RCC 7860 (cell line): ENCODE data around the gene IZUMO2.

ENCODE experiments used
- DNase-seq: peaks from one replicate; pipeline ENCODE4 v3.0.0-alpha.2; 2015; ENCODE audit warnings: low spot score
- FAIRE-seq: peaks from 2 replicates; lab custom pipeline; 2012; peaks lifted over from hg19 to GRCh38; lab: Jason Lieb, UNC

The IZUMO2 gene

DNA sequence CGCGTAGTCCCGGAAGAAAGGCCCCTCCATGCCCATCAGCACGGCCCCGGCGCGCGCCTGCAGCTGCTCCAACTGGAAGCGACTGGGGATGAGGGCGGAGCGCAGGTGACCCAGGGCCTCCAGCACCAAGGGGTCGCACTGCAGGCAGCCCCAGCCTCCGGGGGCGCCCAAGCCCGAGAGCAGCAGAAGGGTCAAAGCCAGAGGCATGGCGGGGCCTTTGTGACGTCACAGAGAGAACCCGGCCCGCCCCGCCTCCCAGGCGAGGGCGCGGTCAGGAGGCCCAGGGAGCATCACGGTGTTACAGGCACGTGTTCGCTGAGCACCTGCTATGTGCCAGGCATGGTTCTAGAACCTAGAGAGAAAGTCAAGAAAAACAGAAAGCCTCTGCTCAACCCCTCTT is at the start of gene IZUMO2:
Gene IZUMO2, minus strand, starts transcription at position 294 of the 400 bp plus-strand sequence. Its CDS starts 87 bp downstream, at position 207.
- DNase-seq, result no peak
- no peak for FAIRE-seq

DNA sequence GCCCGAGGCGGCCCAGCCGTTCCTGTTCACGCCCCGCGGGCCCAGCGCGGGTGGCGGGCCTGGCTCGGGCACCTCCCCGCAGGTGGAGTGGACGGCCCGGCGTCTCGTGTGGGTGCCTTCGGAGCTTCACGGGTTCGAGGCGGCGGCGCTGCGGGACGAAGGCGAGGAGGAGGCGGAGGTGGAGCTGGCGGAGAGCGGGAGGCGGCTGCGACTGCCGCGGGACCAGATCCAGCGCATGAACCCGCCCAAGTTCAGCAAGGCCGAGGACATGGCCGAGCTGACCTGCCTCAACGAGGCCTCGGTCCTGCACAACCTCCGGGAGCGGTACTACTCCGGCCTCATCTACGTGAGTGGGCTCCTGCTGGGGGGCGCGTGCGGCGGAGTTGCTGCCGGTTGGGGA is 47.3 kb upstream of the IZUMO2 start:
- FAIRE-seq (no peak), DNase-seq (no peak)

DNA sequence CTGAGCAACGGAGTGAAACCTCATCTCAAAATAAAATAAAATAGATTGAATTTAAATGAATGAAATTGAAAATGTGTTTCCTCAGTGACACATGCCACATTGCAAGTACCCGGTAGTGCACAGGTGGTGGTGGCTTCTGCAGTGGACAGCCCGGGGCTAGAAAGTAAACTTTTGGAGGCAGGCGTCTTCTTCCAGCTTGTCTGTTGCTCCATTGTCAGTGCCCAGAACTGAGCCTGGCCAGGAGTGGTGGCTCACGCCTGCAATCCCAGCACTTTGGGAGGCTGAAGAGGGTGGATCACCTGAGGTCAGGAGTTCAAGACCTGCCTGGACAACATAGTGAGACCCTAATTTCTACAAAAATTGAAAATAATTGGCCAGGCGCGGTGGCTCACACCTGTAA is 46.0 kb upstream of the IZUMO2 start:
- FAIRE-seq, result no peak
- DNase-seq, result no peak

DNA sequence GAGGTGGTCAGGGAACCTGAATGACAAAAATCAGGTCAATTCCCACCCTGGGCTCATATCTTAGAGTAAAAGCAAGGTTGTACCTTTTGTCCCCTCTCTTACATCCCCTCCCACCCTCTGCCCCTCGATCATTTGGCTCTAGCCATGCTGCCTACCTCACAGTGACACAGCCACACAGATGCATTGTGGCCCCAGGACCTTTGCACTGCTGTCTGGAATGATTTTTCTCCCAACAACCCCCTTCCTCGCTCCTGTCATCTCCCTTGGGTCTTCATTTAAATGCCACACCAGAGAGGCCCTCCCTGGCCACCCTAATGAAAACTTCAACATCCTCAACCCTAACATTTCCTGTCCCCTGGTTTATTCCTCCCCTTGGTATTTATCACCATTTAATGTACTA is 44.6 kb upstream of the IZUMO2 start:
- FAIRE-seq (no peak), DNase-seq (no peak)

DNA sequence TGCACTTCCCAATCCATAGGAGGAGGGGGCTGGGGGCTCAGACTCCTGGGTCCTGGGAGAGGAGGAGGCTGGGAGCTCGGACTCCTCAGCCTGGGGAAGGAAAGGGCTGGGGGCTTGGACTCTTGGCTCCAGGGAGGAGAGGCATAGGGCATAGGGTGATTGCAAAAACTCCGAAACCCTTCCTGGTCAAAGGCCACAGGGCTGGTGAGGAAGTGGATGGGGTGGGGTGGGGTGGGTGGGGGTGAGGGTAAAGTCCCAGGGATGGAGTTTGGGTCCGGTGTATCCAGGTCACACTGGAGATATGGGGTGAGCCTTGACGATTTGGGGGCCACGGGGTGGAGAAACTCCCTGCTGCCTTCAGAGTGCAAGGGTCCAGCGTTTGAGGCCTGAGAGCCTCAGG is 43.1 kb upstream of the IZUMO2 start:
- FAIRE-seq, result no peak

DNA sequence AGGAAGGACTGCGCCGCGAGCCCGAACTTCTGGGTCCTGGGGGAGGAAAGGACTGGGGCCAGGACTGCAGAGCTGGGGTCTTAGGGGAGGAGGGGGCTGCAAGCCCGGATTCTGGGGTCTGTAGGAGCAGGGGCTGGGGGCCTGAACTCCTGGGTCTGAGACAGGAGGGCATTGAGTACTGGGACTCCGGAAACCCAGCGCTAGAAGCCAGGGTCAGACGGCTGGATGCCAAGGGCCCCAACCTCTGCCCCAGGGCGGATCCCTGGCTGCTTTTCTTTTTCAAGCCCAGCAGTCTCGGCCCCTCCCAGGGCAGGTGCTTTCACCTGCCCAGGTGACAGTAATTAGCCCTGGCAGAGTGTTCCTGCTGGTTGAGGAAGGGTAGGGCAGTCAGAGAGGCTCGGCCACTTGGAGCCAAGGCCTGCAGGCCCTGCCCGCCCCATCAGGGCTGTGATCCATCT is 42.6 kb upstream of the IZUMO2 start:
- no peak for FAIRE-seq
- DNase-seq, result no peak

More for the DNA sequence above, 43.1 kb upstream of the IZUMO2 start:
- DNase-seq, result no peak

DNA sequence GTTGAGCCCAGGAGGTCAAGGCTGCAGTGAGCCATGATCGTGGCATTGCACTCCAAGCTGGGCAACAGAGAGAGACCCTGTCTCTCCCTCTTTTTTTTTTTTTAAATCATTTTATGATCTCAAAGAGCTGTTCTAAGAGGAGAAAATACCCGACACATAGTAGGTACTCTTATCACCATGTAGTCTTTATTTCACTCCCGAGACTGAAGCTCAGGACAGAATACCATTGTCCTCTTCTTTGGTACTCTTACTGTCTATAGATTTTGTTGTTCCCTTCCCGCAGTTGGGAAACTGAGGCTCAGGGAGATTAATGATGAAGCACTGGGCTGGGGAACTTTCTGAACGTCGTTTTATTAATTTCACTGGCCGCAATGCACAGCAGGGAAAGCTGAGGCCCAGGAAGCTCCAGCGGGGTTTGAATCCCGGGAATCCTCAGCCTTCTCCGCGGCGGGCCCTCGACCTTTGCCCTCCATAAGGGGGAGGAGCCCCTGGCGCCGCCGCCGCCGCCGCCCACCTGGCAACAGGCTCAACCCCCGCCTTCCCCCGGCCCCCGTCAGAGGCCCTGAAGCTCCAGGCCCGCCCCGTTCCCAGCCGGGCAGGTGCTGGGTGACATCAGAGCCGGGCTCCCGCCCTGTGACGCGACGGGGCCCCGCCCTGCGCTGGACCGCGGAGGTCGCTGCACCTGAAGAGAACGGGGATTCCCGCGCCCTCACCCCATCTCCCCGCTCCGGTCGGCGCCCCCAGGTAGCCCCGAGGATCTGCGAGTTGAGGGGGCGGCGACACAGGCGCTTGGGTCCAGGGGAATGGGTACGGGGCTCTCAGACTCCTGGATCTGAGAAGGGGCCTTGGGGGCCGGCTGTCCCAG is 42.0 kb upstream of the IZUMO2 start:
- no peak for DNase-seq
- no peak for FAIRE-seq

DNA sequence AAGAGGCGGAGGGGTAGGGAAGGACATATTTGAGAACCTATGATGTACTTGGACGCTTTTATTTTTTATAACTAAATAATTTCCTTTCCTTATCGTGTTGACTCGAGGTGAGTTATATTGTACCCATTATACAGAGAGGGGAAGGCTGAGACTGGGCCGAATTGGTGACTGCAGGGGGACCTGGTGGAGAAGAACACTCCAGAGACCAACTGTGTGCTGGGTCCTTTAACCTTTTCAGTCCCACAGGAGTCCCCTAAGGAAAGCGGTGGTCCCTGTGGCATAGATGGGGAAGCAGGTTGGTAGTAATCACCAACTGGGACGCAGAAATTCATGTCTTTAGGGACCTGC is 41.0 kb upstream of the IZUMO2 start:
- FAIRE-seq (no peak), DNase-seq (no peak)

DNA sequence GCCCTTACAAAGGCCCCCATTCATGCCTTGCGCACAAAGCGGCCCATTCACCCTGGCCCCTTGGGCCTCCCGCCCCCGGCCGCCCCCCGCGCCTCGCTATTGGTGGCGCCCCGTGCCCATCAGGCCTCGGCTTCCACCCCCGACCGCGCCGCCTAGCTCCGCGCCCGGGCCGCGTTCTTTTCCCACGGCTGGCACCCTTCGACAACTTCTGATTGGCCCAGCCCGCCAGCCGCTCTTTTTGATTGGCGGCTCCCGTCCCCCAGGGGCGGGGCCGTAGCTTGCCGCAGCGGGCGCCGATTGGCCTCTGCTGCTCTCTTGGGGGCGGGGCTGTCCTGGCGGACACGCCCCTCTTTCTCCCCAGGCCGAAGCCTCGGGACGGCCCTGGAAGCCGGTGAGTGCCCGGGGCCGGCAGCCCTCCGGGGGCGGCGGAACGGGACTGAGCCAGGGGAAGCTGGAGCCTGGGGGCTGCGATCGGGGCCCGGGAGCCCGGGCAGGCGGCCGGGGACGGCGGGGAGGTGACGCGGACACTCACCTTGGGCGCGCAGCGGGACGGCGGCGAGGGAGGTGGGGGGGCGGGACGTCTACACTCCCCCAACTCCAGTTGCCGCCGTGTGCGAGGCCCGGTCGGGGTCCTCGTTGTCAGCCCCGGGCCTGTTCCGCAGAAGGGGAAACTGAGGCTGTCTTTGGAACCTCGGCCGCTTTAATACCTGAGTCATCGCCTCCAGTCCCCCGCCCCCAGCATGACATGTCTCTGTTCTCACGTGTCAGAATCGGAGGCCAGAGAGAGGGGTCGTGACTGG is 40.4 kb upstream of the IZUMO2 start, which contains the start of gene MYH14:
Gene MYH14, plus strand, starts transcription at position 342 of the 800 bp plus-strand sequence. CDS start 6,744 bp downstream, outside the sequence.
- FAIRE-seq, result no peak
- no peak for DNase-seq

DNA sequence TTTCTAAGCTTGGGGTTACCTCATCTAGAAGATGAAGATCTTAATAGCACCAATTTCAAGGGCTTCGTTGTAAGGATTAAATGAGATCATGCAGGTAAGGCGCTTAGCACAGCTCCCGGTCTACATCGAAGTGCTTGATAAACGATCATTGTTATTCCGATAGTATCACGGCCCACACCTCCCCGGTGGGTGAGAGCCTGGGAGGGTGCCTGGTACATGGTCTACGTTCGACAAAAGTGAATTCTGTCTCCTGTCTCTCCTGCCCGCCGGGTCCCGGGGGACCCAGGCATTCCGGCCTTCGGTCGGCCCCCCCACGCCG is 39.8 kb upstream of the IZUMO2 start:
- DNase-seq, result no peak
- no peak for FAIRE-seq

DNA sequence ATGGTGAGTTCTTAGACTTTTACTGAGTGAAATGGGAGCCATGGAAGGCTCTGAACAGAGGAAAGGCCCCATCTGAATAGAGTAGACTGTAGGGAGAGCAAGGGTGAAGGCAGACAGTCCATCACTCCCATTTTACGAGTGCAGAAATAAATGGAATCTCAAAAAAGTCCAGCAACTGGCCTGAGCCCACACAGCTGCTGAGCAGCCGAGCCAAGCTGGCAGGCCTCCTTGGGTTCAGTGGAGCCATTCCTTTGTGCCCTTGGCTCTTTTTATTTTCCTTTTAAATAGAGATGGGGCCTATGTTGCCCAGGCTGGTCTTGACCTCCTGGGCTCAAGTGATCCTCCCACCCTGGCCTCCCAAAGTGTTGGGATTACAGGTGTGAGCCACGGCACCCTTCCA is 39.3 kb upstream of the IZUMO2 start:
- DNase-seq, result no peak
- FAIRE-seq, result no peak

DNA sequence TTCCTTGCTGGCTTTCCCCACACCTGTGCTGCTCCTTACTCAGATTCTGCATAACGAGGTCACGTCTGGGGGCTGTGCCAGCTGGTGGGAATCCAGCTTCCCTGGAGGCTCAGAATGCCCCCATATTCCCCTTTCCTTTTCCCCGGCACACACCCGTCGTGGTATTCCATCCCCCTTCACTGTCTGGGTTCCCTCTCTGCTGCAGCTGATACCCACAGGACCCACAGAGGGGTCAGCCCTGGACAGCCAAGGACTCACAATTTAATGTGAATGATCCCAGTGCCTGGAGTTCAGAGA is 36.1 kb upstream of the IZUMO2 start:
- no peak for DNase-seq
- FAIRE-seq, result no peak

DNA sequence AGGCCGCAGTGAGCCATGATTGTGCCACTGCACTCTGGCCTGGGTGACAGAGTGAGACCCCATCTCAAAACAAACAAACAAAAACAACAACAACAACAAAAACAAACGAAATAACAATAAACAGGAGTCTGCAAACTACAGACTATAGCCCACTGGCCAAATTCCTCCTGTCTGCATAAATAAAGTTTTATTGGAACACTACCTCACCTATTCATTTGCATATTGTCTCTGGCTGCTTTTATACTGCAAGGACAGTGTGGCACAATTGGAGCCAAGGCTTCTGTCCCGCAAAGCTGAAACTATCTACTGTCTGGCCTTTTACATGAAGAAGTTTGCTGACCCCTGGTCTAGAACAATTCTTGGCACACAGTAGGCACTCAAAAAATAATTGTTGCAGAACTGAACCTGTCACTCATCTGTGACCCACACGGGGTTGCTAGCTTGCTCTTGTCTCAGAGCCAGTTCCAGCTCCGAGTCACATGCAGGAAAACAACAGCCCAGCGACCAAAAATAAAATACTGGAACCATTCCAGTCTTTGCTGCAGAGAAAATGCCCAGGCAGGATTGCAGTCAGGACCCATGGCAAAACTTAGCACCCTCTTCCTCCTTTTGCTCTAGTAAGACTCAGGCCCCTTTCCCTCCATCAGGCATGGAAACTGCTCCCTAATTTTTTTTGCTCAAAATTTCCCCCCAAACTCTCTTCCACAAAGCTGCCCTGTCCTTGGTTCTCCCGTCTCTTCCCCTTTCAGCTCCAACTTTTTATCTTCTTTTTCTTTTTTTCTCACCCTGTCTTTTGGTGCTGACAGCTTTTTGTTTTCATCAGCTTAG is 35.6 kb upstream of the IZUMO2 start:
- FAIRE-seq, result no peak

DNA sequence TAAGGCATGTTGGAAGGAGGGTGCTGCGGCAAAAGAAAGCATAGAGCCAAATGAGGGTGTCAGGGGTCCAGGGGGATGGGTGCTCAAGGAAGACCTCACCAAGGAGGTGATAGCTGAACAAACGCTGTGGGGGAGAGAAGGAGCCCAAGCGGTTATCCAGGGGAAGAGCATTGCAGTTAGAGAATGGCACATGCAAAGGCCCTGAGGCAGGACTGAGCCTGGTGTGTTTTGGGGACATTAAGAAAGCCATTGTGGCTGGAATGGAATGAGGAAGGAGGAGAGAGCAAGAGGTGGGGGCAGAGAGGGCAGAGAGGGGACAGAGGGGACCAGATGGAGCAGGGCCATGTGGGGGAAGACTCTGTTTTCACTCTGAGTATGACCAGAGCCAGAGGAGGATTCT is 34.3 kb upstream of the IZUMO2 start:
- DNase-seq (no peak), FAIRE-seq (no peak)

More for the DNA sequence above, 35.6 kb upstream of the IZUMO2 start:
- no peak for DNase-seq

DNA sequence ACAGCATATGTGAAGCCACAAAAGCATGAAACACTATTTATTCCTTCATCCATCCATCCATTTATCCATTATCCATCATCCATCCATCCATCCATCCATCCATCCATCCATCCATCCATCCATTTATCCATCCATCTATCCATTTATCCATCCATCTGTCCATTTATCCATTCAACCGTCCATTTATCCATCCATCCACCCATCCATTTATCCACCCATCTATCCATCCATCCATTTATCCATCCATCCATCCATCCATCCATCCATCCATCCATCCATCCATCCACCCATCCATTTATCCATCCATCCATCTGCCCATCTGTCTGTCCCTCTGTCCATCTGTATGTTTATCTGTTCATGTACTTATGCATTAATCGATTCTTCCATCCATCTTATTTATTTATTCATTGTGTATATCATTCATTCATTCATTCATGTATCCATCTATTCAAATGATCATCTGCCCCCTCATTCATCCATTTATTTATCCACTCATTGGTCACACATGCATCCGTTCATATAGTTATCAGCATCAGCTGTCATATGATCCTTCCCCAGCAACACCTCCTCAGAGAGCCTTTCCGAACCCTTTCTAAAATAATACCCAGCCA is 33.3 kb upstream of the IZUMO2 start:
- FAIRE-seq, result no peak
- DNase-seq, result no peak

DNA sequence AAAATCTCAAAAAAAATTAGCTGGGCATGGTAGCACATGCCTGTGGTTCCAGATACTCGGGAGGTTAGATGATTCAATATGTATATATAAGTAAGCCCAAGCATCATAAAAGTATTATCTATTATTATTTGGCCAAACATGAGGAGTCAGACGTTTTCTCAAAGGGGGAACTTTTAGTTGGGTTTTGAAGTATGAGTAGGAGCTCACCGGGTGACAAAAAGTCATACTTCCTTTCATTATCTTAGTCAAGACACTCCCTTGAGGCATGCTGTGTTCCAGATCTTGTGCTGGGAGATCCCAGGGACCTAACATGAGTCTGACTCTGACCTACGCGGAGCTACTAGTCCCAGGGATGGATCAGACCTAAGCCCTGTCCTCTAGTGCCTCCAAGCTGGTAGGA is 32.1 kb upstream of the IZUMO2 start:
- FAIRE-seq, result no peak
- DNase-seq, result no peak

DNA sequence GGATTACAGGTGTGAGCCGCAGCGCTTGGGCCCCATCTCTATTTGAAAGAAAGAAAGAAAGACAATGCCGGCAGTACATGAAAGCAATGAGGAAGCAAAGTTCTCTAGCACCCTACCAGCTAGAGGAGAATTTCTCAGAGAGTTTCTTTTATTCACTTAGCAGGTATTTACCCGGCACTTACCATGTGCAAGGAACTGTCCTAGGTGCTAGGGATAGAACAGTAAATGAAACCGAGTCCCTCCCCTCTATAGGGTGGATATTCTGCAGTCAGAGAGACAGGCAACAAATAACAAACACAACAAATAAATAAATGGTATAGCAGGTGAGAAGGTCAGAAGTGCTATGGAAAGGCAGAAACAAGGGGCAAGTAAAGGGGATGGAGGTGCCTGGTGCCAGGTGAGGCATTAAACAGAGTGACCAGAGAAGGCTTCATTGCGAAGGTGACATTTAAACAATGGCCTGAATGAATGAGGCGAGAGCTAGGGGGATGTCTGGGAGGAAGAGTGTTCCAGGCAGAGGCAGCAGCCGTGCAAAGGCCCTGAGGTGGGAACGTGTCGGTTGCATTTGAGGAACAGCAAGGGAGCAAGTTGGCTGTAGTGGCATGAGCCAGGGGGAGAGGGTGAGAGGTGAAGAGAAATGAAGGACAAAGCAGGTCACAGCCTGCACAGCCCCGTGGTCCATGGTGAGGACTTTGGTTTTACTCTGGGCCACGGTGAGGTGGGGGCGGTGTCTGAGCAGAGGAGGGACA is 29.6 kb upstream of the IZUMO2 start:
- FAIRE-seq, result no peak
- DNase-seq, result no peak

DNA sequence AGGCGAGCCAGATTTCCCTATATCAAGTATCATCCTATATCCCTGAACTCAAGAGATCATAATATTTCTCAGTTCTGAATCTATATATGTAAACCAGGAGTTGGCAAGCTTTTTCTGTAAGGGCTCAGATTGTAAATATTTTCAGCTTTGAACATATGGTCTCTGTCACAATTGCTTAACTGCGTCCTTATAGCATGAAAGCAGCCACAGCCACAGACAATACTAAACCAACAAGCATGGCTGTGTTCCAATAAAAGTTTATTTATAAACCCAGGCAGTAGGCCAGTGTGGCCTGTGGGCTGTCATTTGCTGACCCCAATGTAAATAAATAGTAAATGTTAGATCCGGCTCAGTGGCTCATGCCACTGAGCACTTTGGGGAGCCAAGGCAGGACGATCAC is 28.1 kb upstream of the IZUMO2 start:
- FAIRE-seq, result no peak

DNA sequence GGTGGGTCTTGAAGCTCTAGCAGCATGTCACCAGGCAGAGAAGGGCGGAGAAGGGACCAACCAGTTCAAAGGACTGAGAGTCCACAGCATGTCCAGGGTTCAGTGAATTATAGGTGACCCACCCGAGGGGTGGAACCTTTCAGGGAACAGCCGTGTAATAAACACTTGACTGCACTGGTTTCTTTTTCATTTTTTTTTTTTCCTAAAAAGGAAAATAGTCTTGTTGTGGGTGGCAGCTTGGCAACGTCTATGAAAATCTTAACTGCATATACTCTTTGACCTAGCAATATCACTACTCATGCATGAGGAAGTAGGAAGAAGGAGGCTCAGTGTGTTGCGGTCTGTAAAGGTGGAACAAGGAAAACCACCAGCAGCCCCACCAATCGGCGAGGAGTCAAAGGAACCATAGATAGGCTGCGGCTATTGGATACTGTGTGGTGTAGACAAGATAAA is 27.4 kb upstream of the IZUMO2 start:
- DNase-seq, result no peak
- no peak for FAIRE-seq

More for the DNA sequence above, 28.1 kb upstream of the IZUMO2 start:
- no peak for DNase-seq

DNA sequence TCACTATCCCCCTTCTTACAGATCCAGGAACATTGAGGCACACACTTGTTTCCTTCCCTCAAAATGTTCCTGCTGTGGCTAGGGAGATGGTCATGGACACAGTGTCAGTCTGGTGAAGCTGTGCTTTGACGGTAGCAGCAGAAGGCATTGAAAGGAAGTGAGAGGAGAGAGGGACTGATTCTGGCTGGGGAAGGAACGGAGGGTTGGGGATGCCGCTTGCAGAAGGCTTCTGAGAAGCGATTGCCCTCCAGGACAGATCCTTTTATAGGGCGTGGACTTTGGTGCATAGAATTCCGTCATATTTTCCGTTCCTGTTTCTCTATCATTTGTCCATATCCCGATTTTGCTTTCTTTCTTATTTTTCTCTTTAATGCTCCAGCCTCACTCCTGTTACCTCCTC is 26.2 kb upstream of the IZUMO2 start:
- DNase-seq (no peak), FAIRE-seq (no peak)
